Panc1 (cell line): ENCODE results near the gene SHISA8.

Experiments used
- POLR2AphosphoS5 ChIP-seq: IDR thresholded peaks from 2 replicates; pipeline ENCODE4 v1.6.1; 2012; ENCODE audit warnings: mild to moderate bottlenecking, low read depth, low read length, moderate library complexity
- SIN3A ChIP-seq: IDR thresholded peaks from 2 replicates; pipeline ENCODE4 v1.6.1; 2012; ENCODE audit warnings: low read depth, mild to moderate bottlenecking, low read length, moderate library complexity, borderline replicate concordance; ENCODE audit not compliant: insufficient read depth
- TF ChIP-seq, protein P1 (sequence below): fragments of 450-650 bp; IDR thresholded peaks from 2 replicates; pipeline ENCODE4 v1.5.1; 2017; ENCODE audit warnings: mild to moderate bottlenecking

- TF ChIP-seq, protein P1, sequence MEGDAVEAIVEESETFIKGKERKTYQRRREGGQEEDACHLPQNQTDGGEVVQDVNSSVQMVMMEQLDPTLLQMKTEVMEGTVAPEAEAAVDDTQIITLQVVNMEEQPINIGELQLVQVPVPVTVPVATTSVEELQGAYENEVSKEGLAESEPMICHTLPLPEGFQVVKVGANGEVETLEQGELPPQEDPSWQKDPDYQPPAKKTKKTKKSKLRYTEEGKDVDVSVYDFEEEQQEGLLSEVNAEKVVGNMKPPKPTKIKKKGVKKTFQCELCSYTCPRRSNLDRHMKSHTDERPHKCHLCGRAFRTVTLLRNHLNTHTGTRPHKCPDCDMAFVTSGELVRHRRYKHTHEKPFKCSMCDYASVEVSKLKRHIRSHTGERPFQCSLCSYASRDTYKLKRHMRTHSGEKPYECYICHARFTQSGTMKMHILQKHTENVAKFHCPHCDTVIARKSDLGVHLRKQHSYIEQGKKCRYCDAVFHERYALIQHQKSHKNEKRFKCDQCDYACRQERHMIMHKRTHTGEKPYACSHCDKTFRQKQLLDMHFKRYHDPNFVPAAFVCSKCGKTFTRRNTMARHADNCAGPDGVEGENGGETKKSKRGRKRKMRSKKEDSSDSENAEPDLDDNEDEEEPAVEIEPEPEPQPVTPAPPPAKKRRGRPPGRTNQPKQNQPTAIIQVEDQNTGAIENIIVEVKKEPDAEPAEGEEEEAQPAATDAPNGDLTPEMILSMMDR, result no peak; the same call in none of the 2 replicates
- TF ChIP-seq SIN3A (no peak), POLR2AphosphoS5 (no peak)
These were observed 43.2 kb upstream of the SHISA8 start for GRCh38 chr22:41957941-41958556.
